ENCODE data around the gene AGAP5. TPM values are rescaled to one million over a fixed set of nuclear protein-coding genes. Genes with fewer than 3 reads are reported as not detected.

Gene AGAP5
- polyA plus RNA-seq, 2 donors: 2.6 to 7.5 TPM

DNA sequence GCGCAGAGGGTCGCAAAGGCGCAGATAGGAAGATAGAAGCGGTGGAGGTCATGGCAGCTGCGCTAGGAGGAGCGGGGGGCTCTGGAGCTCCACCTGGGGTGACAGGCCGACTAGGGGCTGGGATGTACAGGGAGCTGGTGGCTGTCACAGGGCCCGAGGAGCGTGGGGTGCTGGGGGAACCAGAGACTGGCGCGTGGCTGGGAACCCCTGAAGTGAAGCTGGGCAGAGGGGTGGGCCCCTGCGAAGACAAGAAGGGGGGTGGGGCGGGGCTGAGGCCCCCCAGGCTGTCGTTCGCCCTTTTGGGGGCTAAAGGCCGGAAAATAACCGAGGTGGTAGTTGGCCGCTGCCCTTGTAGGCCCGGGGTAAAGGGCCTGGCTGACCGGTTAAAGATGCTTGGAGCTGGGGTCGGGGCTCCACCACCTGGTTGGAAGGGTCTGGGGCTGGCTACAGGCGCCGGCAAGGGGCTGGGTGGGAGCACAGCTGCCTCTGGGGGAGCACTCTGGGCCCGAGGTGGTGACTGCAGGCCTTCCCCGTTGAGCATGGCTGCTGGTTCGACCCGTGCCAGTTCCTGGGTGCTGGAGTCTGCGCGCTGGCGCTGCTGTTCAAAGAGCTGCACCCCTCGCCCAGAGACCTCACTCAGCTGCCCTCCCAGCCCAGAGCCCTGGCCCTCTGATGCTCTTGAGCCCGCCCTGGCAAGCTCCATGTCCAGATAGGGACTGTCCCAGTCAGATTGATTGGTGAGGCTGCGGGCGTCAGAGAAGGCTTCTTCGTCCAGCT is 49.8 kb downstream of the AGAP5 start:
- Histone ChIP-seq H3K27ac (ENCODE audit: low read depth in 2 of 2, low read length in 1 of 2) (no peak overlapping the region), H3K4me3 (ENCODE audit: low read depth in 1 of 2, low read length in 2 of 2) (peak overlapping the region; percentile 67), H3K36me3 (ENCODE audit: control insufficient read depth in 2 of 2, insufficient read depth in 2 of 2, low read length in 1 of 2) (no peaks in the 10 kb centered on the region), H3K9me3 (ENCODE audit: control insufficient read depth in 2 of 2, insufficient read depth in 1 of 2, low read depth in 1 of 2, low read length in 1 of 2) (no peaks in the 10 kb centered on the region), H3K4me1 (ENCODE audit: control insufficient read depth in 2 of 2, insufficient read depth in 2 of 2, low read length in 1 of 2) (peaks cover 0 to 3% of the 10 kb centered on the region in 2 donors), H3K27me3 (ENCODE audit: control insufficient read depth in 1 of 2, insufficient read depth in 2 of 2, low read length in 2 of 2) (no peaks in the 10 kb centered on the region)
- 28 to 31% methylated on average over 34 to 35 of the region's 35 CpGs for WGBS, 2 donors

DNA sequence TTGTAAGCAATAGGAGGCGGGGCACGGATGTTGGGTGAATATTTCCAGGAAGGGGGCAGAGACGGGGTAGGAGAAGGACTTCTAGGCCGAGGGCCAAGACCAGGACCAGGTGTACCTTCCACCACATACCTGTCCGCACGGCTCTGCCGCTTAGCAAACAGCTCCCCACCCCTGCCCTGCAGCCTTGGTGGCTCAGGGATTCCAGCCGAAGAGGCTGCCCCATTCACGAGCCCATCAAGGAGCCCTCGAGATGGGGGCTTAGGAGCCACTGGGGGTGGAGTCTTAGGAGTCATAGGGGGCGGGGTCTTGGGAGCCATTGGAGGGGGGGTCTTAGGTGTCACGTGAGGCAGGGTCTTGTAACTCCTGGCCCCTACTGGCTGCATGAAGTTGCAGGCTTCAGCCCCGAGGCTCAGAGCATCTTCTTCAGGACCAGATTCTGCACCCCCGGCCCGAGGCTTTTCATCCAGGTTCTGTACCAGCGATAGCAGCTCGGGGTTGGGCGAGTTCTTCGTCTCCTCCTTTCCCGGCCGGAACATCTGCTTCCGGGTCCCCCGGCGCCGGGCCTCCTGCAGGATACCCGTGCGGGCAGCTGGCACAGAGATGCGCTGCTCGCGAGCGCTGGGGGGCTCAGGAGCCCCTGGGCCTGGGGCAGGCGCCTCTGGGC is 50.6 kb downstream of the AGAP5 start:
- no peaks in the 10 kb centered on the region for H3K36me3 ChIP-seq (ENCODE audit: control insufficient read depth in 2 of 2, insufficient read depth in 2 of 2, low read length in 1 of 2)
- H3K27ac ChIP-seq (ENCODE audit: low read depth in 2 of 2, low read length in 1 of 2): no peak overlapping the region
- H3K4me1 ChIP-seq (ENCODE audit: control insufficient read depth in 2 of 2, insufficient read depth in 2 of 2, low read length in 1 of 2): peaks cover 0 to 3% of the 10 kb centered on the region in 2 donors
- H3K9me3 ChIP-seq (ENCODE audit: control insufficient read depth in 2 of 2, insufficient read depth in 1 of 2, low read depth in 1 of 2, low read length in 1 of 2): no peaks in the 10 kb centered on the region
- WGBS, 2 donors: 8 to 9% methylated on average over 32 of the region's 32 CpGs
- H3K27me3 ChIP-seq (ENCODE audit: control insufficient read depth in 1 of 2, insufficient read depth in 2 of 2, low read length in 2 of 2): no peaks in the 10 kb centered on the region
- peak overlapping the region; percentile 67 for H3K4me3 ChIP-seq (ENCODE audit: low read depth in 1 of 2, low read length in 2 of 2)

DNA sequence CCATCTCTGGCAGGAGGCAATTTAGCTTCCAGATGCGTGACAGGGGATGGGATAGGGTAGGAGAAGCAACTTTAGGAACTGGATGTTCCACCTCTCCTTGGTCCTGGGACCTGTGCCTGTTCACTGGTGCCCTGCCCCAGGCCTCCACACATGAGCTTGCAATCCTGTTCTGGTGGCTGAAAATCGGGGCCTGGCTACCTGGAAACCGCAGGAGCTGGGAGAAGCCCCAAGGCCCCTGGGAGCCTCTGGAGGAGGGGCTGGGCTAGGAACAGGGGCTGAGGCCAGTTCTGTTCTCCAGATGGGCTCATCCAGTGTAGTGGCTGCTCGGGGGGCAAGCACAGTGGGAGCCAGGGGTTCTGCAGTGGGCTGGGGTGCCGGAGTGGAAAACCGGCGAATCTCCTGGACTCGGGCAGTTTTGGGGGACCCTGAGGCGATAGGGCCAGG is 51.3 kb downstream of the AGAP5 start:
- Histone ChIP-seq H3K9me3 (ENCODE audit: control insufficient read depth in 2 of 2, insufficient read depth in 1 of 2, low read depth in 1 of 2, low read length in 1 of 2) (no peaks in the 10 kb centered on the region), H3K4me3 (ENCODE audit: low read depth in 1 of 2, low read length in 2 of 2) (no peak overlapping the region), H3K27me3 (ENCODE audit: control insufficient read depth in 1 of 2, insufficient read depth in 2 of 2, low read length in 2 of 2) (no peaks in the 10 kb centered on the region), H3K4me1 (ENCODE audit: control insufficient read depth in 2 of 2, insufficient read depth in 2 of 2, low read length in 1 of 2) (peaks cover 0 to 3% of the 10 kb centered on the region in 2 donors), H3K27ac (ENCODE audit: low read depth in 2 of 2, low read length in 1 of 2) (no peak overlapping the region), H3K36me3 (ENCODE audit: control insufficient read depth in 2 of 2, insufficient read depth in 2 of 2, low read length in 1 of 2) (no peaks in the 10 kb centered on the region)
- 87 to 91% methylated on average over 9 of the region's 9 CpGs for WGBS, 2 donors

DNA sequence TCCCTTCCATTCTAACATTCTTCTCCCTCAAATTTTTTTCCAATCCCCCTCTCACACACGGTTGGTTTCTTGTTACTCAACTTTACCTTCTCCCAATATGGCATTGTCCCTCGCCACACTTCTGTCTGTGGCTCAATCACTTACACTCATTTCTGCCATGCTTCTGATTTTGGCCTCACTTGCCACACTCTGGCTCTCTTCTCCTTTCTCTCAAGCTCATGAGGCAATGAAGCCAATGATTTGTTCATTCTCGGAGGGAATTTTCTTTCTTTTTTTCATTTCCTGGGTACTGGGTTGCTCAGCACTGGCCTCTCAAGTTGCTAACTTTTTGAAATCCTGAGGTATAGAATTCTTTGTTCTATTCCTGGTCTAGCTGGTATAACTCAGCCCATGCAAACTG is 52.7 kb downstream of the AGAP5 start:
- H3K36me3 ChIP-seq (ENCODE audit: control insufficient read depth in 2 of 2, insufficient read depth in 2 of 2, low read length in 1 of 2): no peaks in the 10 kb centered on the region
- H3K4me3 ChIP-seq (ENCODE audit: low read depth in 1 of 2, low read length in 2 of 2): no peak overlapping the region
- 77 to 80% methylated on average over 3 of the region's 3 CpGs for WGBS, 2 donors
- no peaks in the 10 kb centered on the region for H3K27me3 ChIP-seq (ENCODE audit: control insufficient read depth in 1 of 2, insufficient read depth in 2 of 2, low read length in 2 of 2)
- H3K27ac ChIP-seq (ENCODE audit: low read depth in 2 of 2, low read length in 1 of 2): no peak overlapping the region
- no peaks in the 10 kb centered on the region for H3K9me3 ChIP-seq (ENCODE audit: control insufficient read depth in 2 of 2, insufficient read depth in 1 of 2, low read depth in 1 of 2, low read length in 1 of 2)
- H3K4me1 ChIP-seq (ENCODE audit: control insufficient read depth in 2 of 2, insufficient read depth in 2 of 2, low read length in 1 of 2): peaks cover 0 to 3% of the 10 kb centered on the region in 2 donors

DNA sequence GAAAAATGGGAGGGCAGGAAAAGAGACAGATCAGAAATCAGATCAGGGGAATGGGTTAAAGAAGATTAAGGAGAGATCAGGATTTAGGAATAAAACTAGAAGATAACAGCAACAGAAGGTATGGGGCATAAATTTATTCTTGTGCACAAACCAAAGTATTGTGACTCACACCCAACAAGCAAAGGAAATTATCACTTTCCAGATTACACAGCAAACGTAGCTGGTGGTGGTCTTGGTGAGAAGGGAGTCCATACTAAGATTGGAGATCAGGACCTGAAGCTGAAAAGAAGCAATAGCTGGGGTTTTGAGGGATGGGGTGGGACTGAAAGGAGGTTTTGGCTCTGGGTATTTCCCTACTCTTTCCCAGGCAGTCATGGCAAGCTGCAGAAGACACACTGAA is 53.1 kb downstream of the AGAP5 start:
- Histone ChIP-seq H3K4me1 (ENCODE audit: control insufficient read depth in 2 of 2, insufficient read depth in 2 of 2, low read length in 1 of 2) (peaks cover 0 to 3% of the 10 kb centered on the region in 2 donors), H3K36me3 (ENCODE audit: control insufficient read depth in 2 of 2, insufficient read depth in 2 of 2, low read length in 1 of 2) (no peaks in the 10 kb centered on the region), H3K27me3 (ENCODE audit: control insufficient read depth in 1 of 2, insufficient read depth in 2 of 2, low read length in 2 of 2) (no peaks in the 10 kb centered on the region), H3K27ac (ENCODE audit: low read depth in 2 of 2, low read length in 1 of 2) (no peak overlapping the region), H3K4me3 (ENCODE audit: low read depth in 1 of 2, low read length in 2 of 2) (no peak overlapping the region), H3K9me3 (ENCODE audit: control insufficient read depth in 2 of 2, insufficient read depth in 1 of 2, low read depth in 1 of 2, low read length in 1 of 2) (no peaks in the 10 kb centered on the region)
- 58 to 70% methylated on average over 1 of the region's 1 CpG for WGBS, 2 donors

DNA sequence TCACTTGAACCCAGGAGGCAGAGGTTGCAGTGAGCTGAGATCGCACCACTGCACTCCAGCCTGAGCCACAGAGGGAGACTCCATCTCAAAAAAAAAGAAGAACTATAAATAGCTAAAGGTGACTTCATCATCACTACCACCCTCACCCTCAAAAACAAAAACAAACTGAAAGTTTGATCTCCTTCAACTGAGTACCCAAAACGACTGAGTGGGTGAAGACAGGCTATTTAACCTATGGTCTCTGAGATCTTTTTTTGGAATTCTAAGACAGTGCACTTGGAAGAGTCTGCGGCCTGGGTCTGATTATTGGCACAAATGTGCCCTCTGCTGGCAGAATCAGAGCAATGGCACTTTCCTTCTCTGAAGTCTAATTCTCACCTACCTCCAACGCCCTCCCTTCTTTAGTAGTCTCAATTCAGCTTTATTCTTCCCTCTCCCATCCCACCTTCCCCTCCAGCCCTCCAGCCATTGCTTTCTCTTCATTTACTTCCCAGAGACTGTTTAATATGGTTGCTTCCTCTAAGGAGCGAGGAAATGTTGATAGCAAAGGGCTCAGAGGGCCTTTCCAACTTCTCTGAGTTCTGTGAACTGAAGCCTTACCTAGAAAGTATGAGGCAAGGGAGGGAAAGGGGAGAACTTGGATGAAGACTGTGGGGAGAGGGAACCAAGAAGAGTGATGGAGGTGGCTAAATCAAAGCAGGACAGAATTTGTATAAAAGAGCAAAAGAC is 53.7 kb downstream of the AGAP5 start:
- Histone ChIP-seq H3K27ac (ENCODE audit: low read depth in 2 of 2, low read length in 1 of 2) (no peak overlapping the region), H3K9me3 (ENCODE audit: control insufficient read depth in 2 of 2, insufficient read depth in 1 of 2, low read depth in 1 of 2, low read length in 1 of 2) (no peaks in the 10 kb centered on the region), H3K27me3 (ENCODE audit: control insufficient read depth in 1 of 2, insufficient read depth in 2 of 2, low read length in 2 of 2) (no peaks in the 10 kb centered on the region), H3K4me1 (ENCODE audit: control insufficient read depth in 2 of 2, insufficient read depth in 2 of 2, low read length in 1 of 2) (peaks cover 0 to 3% of the 10 kb centered on the region in 2 donors), H3K4me3 (ENCODE audit: low read depth in 1 of 2, low read length in 2 of 2) (no peak overlapping the region), H3K36me3 (ENCODE audit: control insufficient read depth in 2 of 2, insufficient read depth in 2 of 2, low read length in 1 of 2) (no peaks in the 10 kb centered on the region)
- WGBS, 2 donors: 22 to 24% methylated on average over 5 of the region's 5 CpGs

DNA sequence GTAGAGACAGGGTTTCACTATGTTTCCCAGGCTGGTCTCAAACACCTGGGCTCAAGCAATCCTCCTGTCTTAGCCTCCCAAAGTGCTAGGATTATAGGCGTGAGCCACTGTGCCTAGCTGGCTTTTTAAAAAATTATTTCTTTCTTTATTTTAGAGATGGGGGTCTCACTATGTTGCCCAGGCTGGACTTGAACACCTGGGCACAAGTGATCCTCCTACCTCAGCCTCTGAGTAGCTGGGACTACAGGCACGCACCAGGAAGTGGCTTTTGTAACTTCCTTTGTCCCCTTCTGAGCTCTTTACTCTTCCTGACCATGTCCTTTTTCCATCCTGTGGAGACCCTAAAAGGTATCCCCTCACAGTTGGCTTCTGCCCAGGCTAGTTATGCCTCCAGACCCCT is 54.5 kb downstream of the AGAP5 start:
- 81 to 83% methylated on average over 2 of the region's 2 CpGs for WGBS, 2 donors
- Histone ChIP-seq H3K27me3 (ENCODE audit: control insufficient read depth in 1 of 2, insufficient read depth in 2 of 2, low read length in 2 of 2) (no peaks in the 10 kb centered on the region), H3K4me1 (ENCODE audit: control insufficient read depth in 2 of 2, insufficient read depth in 2 of 2, low read length in 1 of 2) (peaks cover 0 to 3% of the 10 kb centered on the region in 2 donors)

DNA sequence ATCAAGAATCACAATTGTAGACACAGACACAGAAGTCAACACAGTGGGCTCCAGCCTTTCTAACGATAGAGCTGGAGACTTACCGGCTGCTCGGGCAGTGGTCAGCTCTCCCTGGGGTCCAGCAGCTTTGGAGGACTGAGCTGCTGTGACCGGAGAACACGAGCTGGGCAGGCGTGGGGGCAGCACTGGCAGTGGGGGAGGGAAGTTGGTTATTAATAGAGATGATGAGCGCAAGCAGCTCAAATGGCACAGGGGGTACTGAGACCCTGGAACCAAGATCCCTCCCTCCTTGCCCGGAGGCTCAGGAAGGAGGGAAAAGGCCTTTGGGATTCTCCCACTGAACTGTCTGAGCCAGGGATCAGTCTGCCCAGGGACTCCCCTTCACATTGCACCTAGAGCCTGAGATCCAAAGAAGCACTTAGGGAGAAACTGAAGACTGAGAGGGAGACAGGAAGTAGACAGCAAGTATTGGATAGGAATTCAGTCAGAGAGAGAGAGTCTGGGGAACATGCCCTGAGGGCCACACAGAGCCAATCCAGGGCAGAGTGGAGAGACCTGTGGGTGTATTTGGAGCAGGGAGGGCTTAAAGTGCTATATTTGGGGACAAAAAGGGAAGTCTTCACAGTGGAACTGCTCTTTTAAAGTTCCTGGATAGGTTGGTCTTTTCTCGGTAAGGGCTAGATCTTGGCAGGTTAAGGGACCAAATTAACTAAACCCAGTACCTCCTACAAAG is 56.4 kb downstream of the AGAP5 start, which contains the start of gene MYOZ1:
Gene MYOZ1, minus strand, starts transcription at position 147 of the 733 bp plus-strand sequence. CDS start 1,457 bp downstream, outside the sequence.
- H3K27ac ChIP-seq (ENCODE audit: low read depth in 2 of 2, low read length in 1 of 2): no peak within 1 kb of the TSS
- H3K4me1 ChIP-seq (ENCODE audit: control insufficient read depth in 2 of 2, insufficient read depth in 2 of 2, low read length in 1 of 2): no peaks in the 10 kb centered on the region
- no peak within 1 kb of the TSS for H3K4me3 ChIP-seq (ENCODE audit: low read depth in 1 of 2, low read length in 2 of 2)
- no peaks in the 10 kb centered on the region for H3K9me3 ChIP-seq (ENCODE audit: control insufficient read depth in 2 of 2, insufficient read depth in 1 of 2, low read depth in 1 of 2, low read length in 1 of 2)
- WGBS, 2 donors: 74 to 79% methylated on average over 9 of the region's 9 CpGs
- H3K27me3 ChIP-seq (ENCODE audit: control insufficient read depth in 1 of 2, insufficient read depth in 2 of 2, low read length in 2 of 2): no peaks in the 10 kb centered on the region
- no peaks in the 10 kb centered on the region for H3K36me3 ChIP-seq (ENCODE audit: control insufficient read depth in 2 of 2, insufficient read depth in 2 of 2, low read length in 1 of 2)

More for the DNA sequence above, 54.5 kb downstream of the AGAP5 start:
- Histone ChIP-seq H3K9me3 (ENCODE audit: control insufficient read depth in 2 of 2, insufficient read depth in 1 of 2, low read depth in 1 of 2, low read length in 1 of 2) (no peaks in the 10 kb centered on the region), H3K36me3 (ENCODE audit: control insufficient read depth in 2 of 2, insufficient read depth in 2 of 2, low read length in 1 of 2) (no peaks in the 10 kb centered on the region), H3K27ac (ENCODE audit: low read depth in 2 of 2, low read length in 1 of 2) (no peak overlapping the region), H3K4me3 (ENCODE audit: low read depth in 1 of 2, low read length in 2 of 2) (no peak overlapping the region)

DNA sequence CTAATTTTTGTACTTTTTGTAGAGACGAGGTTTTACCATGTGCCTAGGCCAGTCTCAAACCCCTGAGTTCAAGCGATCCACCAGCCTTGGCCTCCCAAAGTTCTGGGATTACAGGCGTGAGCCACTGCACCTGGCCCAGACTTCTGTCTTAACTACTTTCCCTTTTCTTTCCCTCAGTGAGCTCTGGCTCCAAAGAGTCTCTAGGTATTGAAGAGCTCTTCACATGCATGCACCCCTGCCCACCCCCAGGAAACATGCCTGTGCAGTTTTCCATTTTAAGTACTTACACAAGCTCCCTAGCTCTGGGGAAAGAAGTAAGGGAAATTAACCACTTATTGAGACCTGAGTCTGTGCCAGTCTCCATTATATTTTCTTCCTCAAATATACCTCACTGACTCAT is 58.6 kb downstream of the AGAP5 start:
- no peaks in the 10 kb centered on the region for H3K4me1 ChIP-seq (ENCODE audit: control insufficient read depth in 2 of 2, insufficient read depth in 2 of 2, low read length in 1 of 2)
- no peaks in the 10 kb centered on the region for H3K27me3 ChIP-seq (ENCODE audit: control insufficient read depth in 1 of 2, insufficient read depth in 2 of 2, low read length in 2 of 2)
- H3K27ac ChIP-seq (ENCODE audit: low read depth in 2 of 2, low read length in 1 of 2): no peak overlapping the region
- 86 to 93% methylated on average over 3 of the region's 3 CpGs for whole genome bisulfite sequencing, 2 donors
- H3K36me3 ChIP-seq (ENCODE audit: control insufficient read depth in 2 of 2, insufficient read depth in 2 of 2, low read length in 1 of 2): no peaks in the 10 kb centered on the region
- no peak overlapping the region for H3K4me3 ChIP-seq (ENCODE audit: low read depth in 1 of 2, low read length in 2 of 2)
- H3K9me3 ChIP-seq (ENCODE audit: control insufficient read depth in 2 of 2, insufficient read depth in 1 of 2, low read depth in 1 of 2, low read length in 1 of 2): no peaks in the 10 kb centered on the region
